T-cell (primary cell): ENCODE data around the gene TSPAN9. TPM values are rescaled to one million over a fixed set of nuclear protein-coding genes. Genes with fewer than 3 reads are reported as not detected.
A peak's percentile ranks its signal among the peaks of the same experiment; 100 is the strongest.

ENCODE experiments used
- ATAC-seq, 4 experiments: fragments of 200-7000 bp in 3 of 4; fragments of 150-1000 bp in 1 of 4; cut with Tn5 transposase; replicated peaks in 1 of 4; 1 replicate in 3 of 4; 2 replicates in 1 of 4; pipeline ENCODE4 v1.10.0; 2021; ENCODE audit warnings: moderate library complexity in 3 of 4, mild to moderate bottlenecking in 2 of 4, moderate number of reproducible peaks in 1 of 4
- CTCF ChIA-PET, 2 donors: fragments of 300-600 bp; sonication (Branson Sonifier 250); formaldehyde crosslinking; loops; one replicate each; lab custom pipeline; 2022; ENCODE audit warnings: antibody characterized with exemption in 2 of 2; lab: Charles Lee
- POLR2A ChIA-PET, 2 donors: fragments of 300-600 bp; sonication (Branson Sonifier 250); formaldehyde crosslinking; loops; one replicate each; lab custom pipeline; 2022; ENCODE audit warnings: antibody characterized with exemption in 2 of 2; lab: Charles Lee
- DNase-seq, 35 experiments: peaks; one replicate each; pipeline versions ENCODE4 v3.0.0 to v3.0.0-alpha.2; 2013 to 2023
- H3K27ac ChIP-seq: one replicate; pipeline ENCODE4 v1.5.1; 2013; ENCODE audit warnings: low read length
- H3K27me3 ChIP-seq, 2 experiments: replicated peaks in 1 of 2; 1 replicate in 1 of 2; 2 replicates in 1 of 2; pipeline versions ENCODE4 v1.6.1 to v1.7.0; 2013; ENCODE audit warnings: low read length in 1 of 2, mixed read lengths in 1 of 2; ENCODE audit not compliant: control insufficient read depth in 2 of 2, insufficient read depth in 2 of 2; ENCODE audit errors: extremely low read depth in 1 of 2
- H3K36me3 ChIP-seq, 2 donors: 1 replicate in 1 of 2; 2 replicates in 1 of 2; pipeline versions ENCODE4 v1.6.1 to v1.7.0; 2013; ENCODE audit warnings: low read length in 1 of 2; ENCODE audit not compliant: control insufficient read depth in 2 of 2, insufficient read depth in 1 of 2; ENCODE audit errors: extremely low read depth in 1 of 2
- H3K4me1 ChIP-seq, 2 experiments: 1 replicate in 1 of 2; 2 replicates in 1 of 2; pipeline versions ENCODE4 v1.6.1 to v1.7.0; 2013; ENCODE audit warnings: low read length in 2 of 2, mixed read lengths in 1 of 2; ENCODE audit not compliant: insufficient read depth in 2 of 2, control insufficient read depth in 1 of 2; ENCODE audit errors: extremely low read depth in 1 of 2
- H3K4me3 ChIP-seq, 2 donors: 1 replicate in 1 of 2; 2 replicates in 1 of 2; pipeline versions ENCODE4 v1.5.1 to v1.7.0; 2013; ENCODE audit warnings: mild to moderate bottlenecking in 2 of 2, low read length in 1 of 2, moderate library complexity in 1 of 2; ENCODE audit not compliant: control insufficient read depth in 1 of 2; ENCODE audit errors: extremely low read depth in 1 of 2
- H3K9me3 ChIP-seq: 2 replicates; pipeline ENCODE4 v1.7.0; 2013
- H3K27ac Mint-ChIP-seq, 2 donors: one replicate each; pipeline ENCODE4 v1.8.0; 2020 to 2021; ENCODE audit warnings: mild to moderate bottlenecking in 2 of 2, mixed read lengths in 2 of 2
- H3K27me3 Mint-ChIP-seq, 2 donors: one replicate each; pipeline ENCODE4 v1.8.0; 2021 to 2022; ENCODE audit warnings: mixed read lengths in 2 of 2
- H3K36me3 Mint-ChIP-seq: one replicate; pipeline ENCODE4 v1.8.0; 2021; ENCODE audit warnings: mixed read lengths
- H3K4me1 Mint-ChIP-seq, 3 donors: one replicate each; pipeline ENCODE4 v1.8.0; 2020 to 2022; ENCODE audit warnings: mixed read lengths in 3 of 3, mild to moderate bottlenecking in 1 of 3
- H3K4me3 Mint-ChIP-seq, 3 donors: one replicate each; pipeline ENCODE4 v1.8.0; 2020 to 2022; ENCODE audit warnings: mild to moderate bottlenecking in 3 of 3, mixed read lengths in 3 of 3, moderate library complexity in 3 of 3
- H3K9me3 Mint-ChIP-seq, 3 donors: one replicate each; pipeline ENCODE4 v1.8.0; 2020 to 2022; ENCODE audit warnings: mixed read lengths in 3 of 3
- WGBS: methylation state at CpG from one replicate; pipeline ENCODE4 v1.1.5; 2013; ENCODE audit warnings: missing lambda C conversion rate; ENCODE audit not compliant: insufficient coverage; 5-methylcytosine and 5-hydroxymethylcytosine counted together
- total RNA-seq, 35 experiments: library from RNA in 6 of 35; stranded (reverse) in 6 of 35; fragments of 120-200 nt in 1 of 35; gene quantifications; one replicate each; pipeline versions ENCODE4 v1.2.1 to v1.2.4 and lab custom pipeline; 2013 to 2026

Gene TSPAN9
- total RNA-seq, 5 donors from 2014 or later (not counting 1 experiment from before 2014, with no cell fraction given), result 0.56 to 1.1 (median 0.70) TPM

DNA sequence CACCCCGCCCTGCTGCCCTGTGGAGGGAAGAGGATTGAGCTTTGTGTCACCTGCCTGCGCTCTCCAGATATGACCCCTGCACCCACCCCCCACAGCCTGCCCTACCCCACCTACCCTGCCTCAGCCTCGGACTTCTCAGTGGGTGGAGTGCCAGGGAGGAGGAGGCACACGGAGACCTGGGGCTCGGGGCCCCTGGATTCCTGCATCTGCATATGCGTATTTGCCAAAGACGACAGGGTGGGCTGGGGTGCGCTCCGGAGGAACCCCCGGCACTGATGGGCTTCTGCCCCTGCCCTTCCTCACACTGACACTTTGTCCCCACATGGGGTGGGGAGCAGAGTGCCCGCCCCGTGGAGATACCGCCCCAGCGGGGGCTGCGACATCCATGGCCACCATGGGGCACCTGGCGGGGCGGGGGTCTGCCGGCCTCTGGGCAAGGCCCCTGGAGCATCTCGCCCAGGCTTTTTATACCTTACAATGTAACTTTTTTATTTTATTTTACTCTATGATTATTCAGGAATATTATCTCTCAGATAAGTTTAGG lies 206.0 kb downstream of the TSPAN9 start:
- POLR2A ChIA-PET, result no interaction called here
- CTCF ChIA-PET, result no interaction called here
- no peaks in the 10 kb centered on the region for H3K36me3 Mint-ChIP-seq
- H3K9me3 Mint-ChIP-seq, result no peaks in the 10 kb centered on the region
- DNase-seq, result no peak
- no peak overlapping the region for H3K27ac ChIP-seq
- no peak overlapping the region for H3K4me3 Mint-ChIP-seq
- H3K4me1 Mint-ChIP-seq, result peaks cover 0 to 10% (median 0%) of the 10 kb centered on the region in 3 donors
- no peak overlapping the region for H3K4me3 ChIP-seq
- ATAC-seq, result no peak
- no peaks in the 10 kb centered on the region for H3K36me3 ChIP-seq
- H3K4me1 ChIP-seq, result no peaks in the 10 kb centered on the region
- H3K27me3 Mint-ChIP-seq, result peaks cover 9 to 10% of the 10 kb centered on the region in 2 donors
- peaks cover 0 to 27% of the 10 kb centered on the region in 2 experiments for H3K27me3 ChIP-seq
- WGBS, result 79% methylated on average over 10 of the region's 19 CpGs
- no peak overlapping the region for H3K27ac Mint-ChIP-seq
- H3K9me3 ChIP-seq, result no peaks in the 10 kb centered on the region

- no peak overlapping the region for H3K27ac Mint-ChIP-seq
Measured at GRCh38 chr12:3284405-3284804, 207.2 kb downstream of the TSPAN9 start.

GRCh38 chr12:3285570-3285969 lies 208.4 kb downstream of the TSPAN9 start:
- no peak for DNase-seq
- POLR2A ChIA-PET, result no interaction called here
- H3K9me3 Mint-ChIP-seq, result no peaks in the 10 kb centered on the region
- Histone ChIP-seq H3K36me3 (no peaks in the 10 kb centered on the region), H3K9me3 (no peaks in the 10 kb centered on the region), H3K4me3 (no peak overlapping the region), H3K27ac (no peak overlapping the region), H3K4me1 (no peaks in the 10 kb centered on the region), H3K27me3 (peaks cover 0 to 19% of the 10 kb centered on the region in 2 experiments)
- H3K27ac Mint-ChIP-seq, result no peak overlapping the region
- WGBS, result 82% methylated on average over 2 of the region's 7 CpGs
- peaks cover 0 to 7% of the 10 kb centered on the region in 2 donors for H3K27me3 Mint-ChIP-seq
- CTCF ChIA-PET, result no interaction called here
- no peak overlapping the region for H3K4me3 Mint-ChIP-seq
- no peaks in the 10 kb centered on the region for H3K36me3 Mint-ChIP-seq
- ATAC-seq, result peak in 2 of 4 experiments; percentile 29 to 43
- H3K4me1 Mint-ChIP-seq, result no peaks in the 10 kb centered on the region

More at GRCh38 chr12:3284405-3284804, 207.2 kb downstream of the TSPAN9 start:
- Histone ChIP-seq H3K4me3 (no peak overlapping the region), H3K27me3 (peaks cover 0 to 22% of the 10 kb centered on the region in 2 experiments), H3K36me3 (no peaks in the 10 kb centered on the region), H3K27ac (no peak overlapping the region), H3K9me3 (no peaks in the 10 kb centered on the region), H3K4me1 (no peaks in the 10 kb centered on the region)
- Mint-ChIP-seq H3K4me1 (peaks cover 0 to 3% (median 0%) of the 10 kb centered on the region in 3 donors), H3K27me3 (peaks cover 0 to 8% of the 10 kb centered on the region in 2 donors), H3K36me3 (no peaks in the 10 kb centered on the region), H3K9me3 (no peaks in the 10 kb centered on the region), H3K4me3 (no peak overlapping the region)
- no peak for ATAC-seq
- DNase-seq, result no peak
- WGBS, result 75% methylated on average over 15 of the region's 18 CpGs
- ChIA-PET POLR2A (no interaction called here), CTCF (no interaction called here)

DNA sequence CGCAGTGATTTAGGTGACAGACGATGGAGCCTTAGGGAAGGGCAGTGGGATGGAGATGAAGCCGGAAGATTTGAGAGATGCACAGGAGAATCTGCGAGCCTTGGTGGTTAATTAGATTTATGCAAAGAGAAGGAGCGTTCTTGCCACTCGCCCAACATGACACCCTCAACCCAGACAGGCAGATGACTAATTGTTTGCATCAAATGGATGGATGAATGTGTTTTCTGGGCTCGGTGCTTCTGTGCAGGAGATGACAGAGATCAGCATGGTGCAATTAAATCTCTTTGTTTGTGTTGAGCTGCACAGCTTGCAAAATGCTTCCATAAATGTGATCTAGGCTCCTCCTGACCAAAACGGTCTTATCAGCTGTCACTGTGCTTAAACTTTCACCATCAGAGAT lies 211.5 kb downstream of the TSPAN9 start:
- H3K27me3 ChIP-seq, result peaks cover 0 to 19% of the 10 kb centered on the region in 2 experiments
- no peaks in the 10 kb centered on the region for H3K36me3 ChIP-seq
- WGBS, result 73% methylated on average over 4 of the region's 8 CpGs
- H3K4me3 Mint-ChIP-seq, result no peak overlapping the region
- ChIA-PET POLR2A (no interaction called here), CTCF (no interaction called here)
- peaks cover 0 to 6% of the 10 kb centered on the region in 2 donors for H3K27me3 Mint-ChIP-seq
- H3K4me3 ChIP-seq, result no peak overlapping the region
- H3K27ac ChIP-seq, result no peak overlapping the region
- no peaks in the 10 kb centered on the region for H3K9me3 Mint-ChIP-seq
- no peak for ATAC-seq
- no peaks in the 10 kb centered on the region for H3K4me1 ChIP-seq
- DNase-seq, result no peak
- H3K27ac Mint-ChIP-seq, result no peak overlapping the region
- H3K4me1 Mint-ChIP-seq, result no peaks in the 10 kb centered on the region
- H3K9me3 ChIP-seq, result no peaks in the 10 kb centered on the region
- no peaks in the 10 kb centered on the region for H3K36me3 Mint-ChIP-seq

- POLR2A ChIA-PET, result no interaction called here
- WGBS, result 74% methylated on average over 7 of the region's 9 CpGs
- CTCF ChIA-PET, result no interaction called here
- Histone ChIP-seq H3K36me3 (no peaks in the 10 kb centered on the region), H3K4me3 (no peak overlapping the region), H3K9me3 (no peaks in the 10 kb centered on the region), H3K4me1 (no peaks in the 10 kb centered on the region), H3K27ac (no peak overlapping the region), H3K27me3 (peaks cover 0 to 22% of the 10 kb centered on the region in 2 experiments)
- no peaks in the 10 kb centered on the region for H3K36me3 Mint-ChIP-seq
- DNase-seq, result no peak
- no peak overlapping the region for H3K27ac Mint-ChIP-seq
- H3K4me1 Mint-ChIP-seq, result no peaks in the 10 kb centered on the region
- no peak for ATAC-seq
- H3K9me3 Mint-ChIP-seq, result no peaks in the 10 kb centered on the region
- H3K27me3 Mint-ChIP-seq, result peaks cover 0 to 6% of the 10 kb centered on the region in 2 donors
- no peak overlapping the region for H3K4me3 Mint-ChIP-seq
Measured at GRCh38 chr12:3289702-3290101, 212.5 kb downstream of the TSPAN9 start.

GRCh38 chr12:3291939-3292338 lies 214.8 kb downstream of the TSPAN9 start:
- Mint-ChIP-seq H3K27me3 (peaks cover 3 to 10% of the 10 kb centered on the region in 2 donors), H3K27ac (no peak overlapping the region), H3K36me3 (no peaks in the 10 kb centered on the region), H3K4me1 (no peaks in the 10 kb centered on the region), H3K9me3 (no peaks in the 10 kb centered on the region), H3K4me3 (no peak overlapping the region)
- POLR2A ChIA-PET, result no interaction called here
- Histone ChIP-seq H3K27ac (no peak overlapping the region), H3K4me3 (no peak overlapping the region), H3K27me3 (peaks cover 0 to 35% of the 10 kb centered on the region in 2 experiments), H3K9me3 (no peaks in the 10 kb centered on the region), H3K4me1 (no peaks in the 10 kb centered on the region), H3K36me3 (no peaks in the 10 kb centered on the region)
- CTCF ChIA-PET, result no interaction called here
- ATAC-seq (no peak), DNase-seq (no peak)
- 88% methylated on average over 8 of the region's 16 CpGs for WGBS
